ENCODE measurements around the gene PSME4. TPM values are rescaled to one million over a fixed set of nuclear protein-coding genes. Genes with fewer than 3 reads are reported as not detected.

PSME4 gene
- total and polyA plus RNA-seq, 2 of the 13 experiments (the other 11 are each of a cell fraction or from before 2014, with no cell fraction given) = 52.1 to 77.8 TPM

DNA sequence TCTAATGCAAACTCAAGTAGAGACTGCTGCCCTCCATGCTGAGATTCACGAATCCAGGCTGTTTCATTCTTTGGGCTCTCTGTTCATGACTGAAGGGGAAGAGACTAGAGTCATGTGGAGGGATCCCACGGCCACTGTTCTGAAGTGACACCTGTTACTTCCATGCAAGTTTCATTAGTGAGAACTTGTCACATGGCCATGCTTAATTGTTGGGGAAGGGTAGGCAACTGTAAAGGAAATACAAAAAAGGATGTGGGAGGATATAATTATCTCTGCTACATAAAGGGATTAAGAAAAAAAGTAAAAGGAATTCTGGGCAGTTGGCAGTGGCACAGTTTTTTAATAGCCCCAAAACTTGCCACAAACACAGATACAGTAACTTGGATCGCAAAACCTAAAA is 28.0 kb upstream of the PSME4 start (continued):
- TF ChIP-seq NAIF1 (CRISPR knock-in tag; IDR thresholded peaks at IDR 0.05; ENCODE audit: borderline replicate concordance) (no peak), ZNF552 (CRISPR knock-in tag; IDR thresholded peaks at IDR 0.05; ENCODE audit: borderline replicate concordance) (no peak), KLF15 (CRISPR knock-in tag; IDR thresholded peaks at IDR 0.05; ENCODE audit: borderline replicate concordance) (no peak), ZFP62 (CRISPR knock-in tag; IDR thresholded peaks at IDR 0.05) (no peak), ZNF333 (CRISPR knock-in tag; IDR thresholded peaks at IDR 0.05; ENCODE audit: borderline replicate concordance) (no peak), ZNF557 (CRISPR knock-in tag; IDR thresholded peaks at IDR 0.05) (no peak)
- TF ChIP-seq, protein P1, sequence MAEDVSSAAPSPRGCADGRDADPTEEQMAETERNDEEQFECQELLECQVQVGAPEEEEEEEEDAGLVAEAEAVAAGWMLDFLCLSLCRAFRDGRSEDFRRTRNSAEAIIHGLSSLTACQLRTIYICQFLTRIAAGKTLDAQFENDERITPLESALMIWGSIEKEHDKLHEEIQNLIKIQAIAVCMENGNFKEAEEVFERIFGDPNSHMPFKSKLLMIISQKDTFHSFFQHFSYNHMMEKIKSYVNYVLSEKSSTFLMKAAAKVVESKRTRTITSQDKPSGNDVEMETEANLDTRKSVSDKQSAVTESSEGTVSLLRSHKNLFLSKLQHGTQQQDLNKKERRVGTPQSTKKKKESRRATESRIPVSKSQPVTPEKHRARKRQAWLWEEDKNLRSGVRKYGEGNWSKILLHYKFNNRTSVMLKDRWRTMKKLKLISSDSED (CRISPR knock-in tag; IDR thresholded peaks at IDR 0.05) = no peak
- TF ChIP-seq, protein P2, sequence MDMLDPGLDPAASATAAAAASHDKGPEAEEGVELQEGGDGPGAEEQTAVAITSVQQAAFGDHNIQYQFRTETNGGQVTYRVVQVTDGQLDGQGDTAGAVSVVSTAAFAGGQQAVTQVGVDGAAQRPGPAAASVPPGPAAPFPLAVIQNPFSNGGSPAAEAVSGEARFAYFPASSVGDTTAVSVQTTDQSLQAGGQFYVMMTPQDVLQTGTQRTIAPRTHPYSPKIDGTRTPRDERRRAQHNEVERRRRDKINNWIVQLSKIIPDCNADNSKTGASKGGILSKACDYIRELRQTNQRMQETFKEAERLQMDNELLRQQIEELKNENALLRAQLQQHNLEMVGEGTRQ (IDR thresholded peaks at IDR 0.05; ENCODE audit: low read depth, low read length) = no peak
- TF ChIP-seq, protein P2 (CRISPR knock-in tag; IDR thresholded peaks at IDR 0.05; ENCODE audit: borderline replicate concordance) = no peak

Measured in HepG2 (cell line).